H9 (cell line): ENCODE measurements around the gene PAH. TPM values are rescaled to one million over a fixed set of nuclear protein-coding genes. Genes with fewer than 3 reads are reported as not detected.

Source experiments
- DNase-seq: peaks from one replicate; pipeline ENCODE4 v3.0.0-alpha.2; 2017
- H2AFZ ChIP-seq: one replicate; pipeline ENCODE4 v1.6.1; 2013; ENCODE audit warnings: mild to moderate bottlenecking, low read length, control low read depth, moderate library complexity
- H2AK5ac ChIP-seq: 2 replicates; pipeline ENCODE4 v1.6.1; 2013; ENCODE audit warnings: low read length, control low read depth, mixed read lengths; ENCODE audit not compliant: insufficient read length
- H2BK120ac ChIP-seq: one replicate; pipeline ENCODE4 v1.6.1; 2013; ENCODE audit warnings: low read depth, mild to moderate bottlenecking, low read length, control low read depth, inconsistent platforms; ENCODE audit not compliant: poor library complexity, severe bottlenecking
- H2BK12ac ChIP-seq: 2 replicates; pipeline ENCODE4 v1.6.1; 2013; ENCODE audit warnings: low read length, control low read depth, mixed read lengths, low read depth; ENCODE audit not compliant: insufficient read length
- H2BK15ac ChIP-seq: 2 replicates; pipeline ENCODE4 v1.6.1; 2013; ENCODE audit warnings: low read depth, low read length, control low read depth
- H2BK20ac ChIP-seq: one replicate; pipeline ENCODE4 v1.6.1; 2013; ENCODE audit warnings: low read depth, mild to moderate bottlenecking, low read length, control low read depth, inconsistent platforms; ENCODE audit not compliant: poor library complexity, severe bottlenecking
- H2BK5ac ChIP-seq: 2 replicates; pipeline ENCODE4 v1.6.1; 2013; ENCODE audit warnings: low read length, control low read depth, mixed read lengths; ENCODE audit not compliant: insufficient read length
- H3K14ac ChIP-seq: 2 replicates; pipeline ENCODE4 v1.6.1; 2013; ENCODE audit warnings: low read length, control low read depth; ENCODE audit not compliant: insufficient read depth
- H3K18ac ChIP-seq: 2 replicates; pipeline ENCODE4 v1.6.1; 2013; ENCODE audit warnings: low read depth, mild to moderate bottlenecking, mixed read lengths, low read length, control low read depth; ENCODE audit not compliant: insufficient read length
- H3K23ac ChIP-seq: 2 replicates; pipeline ENCODE4 v1.6.1; 2013; ENCODE audit warnings: low read length, control low read depth, mixed read lengths, low read depth; ENCODE audit not compliant: insufficient read length
- H3K23me2 ChIP-seq: 2 replicates; pipeline ENCODE4 v1.6.1; 2013; ENCODE audit warnings: low read depth, mild to moderate bottlenecking, mixed read lengths, low read length, control low read depth; ENCODE audit not compliant: insufficient read length, poor library complexity, severe bottlenecking
- H3K27ac ChIP-seq: 2 replicates; pipeline ENCODE4 v1.5.1; 2013; ENCODE audit warnings: low read length, control low read depth, mixed read lengths, low read depth; ENCODE audit not compliant: insufficient read length
- H3K27me3 ChIP-seq: 2 replicates; pipeline ENCODE4 v1.6.1; 2013; ENCODE audit warnings: low read length, control low read depth, inconsistent platforms; ENCODE audit not compliant: insufficient read depth
- H3K4ac ChIP-seq: 2 replicates; pipeline ENCODE4 v1.6.1; 2013; ENCODE audit warnings: low read depth, mild to moderate bottlenecking, control low read depth, inconsistent platforms, low read length, moderate library complexity
- H3K4me1 ChIP-seq: 2 replicates; pipeline ENCODE4 v1.6.1; 2013; ENCODE audit warnings: low read length, control low read depth, inconsistent platforms; ENCODE audit not compliant: insufficient read depth
- H3K4me2 ChIP-seq: 2 replicates; pipeline ENCODE4 v1.6.1; 2013; ENCODE audit warnings: low read length, control low read depth, mixed read lengths; ENCODE audit not compliant: insufficient read length, insufficient read depth
- H3K56ac ChIP-seq: 2 replicates; pipeline ENCODE4 v1.6.1; 2013; ENCODE audit warnings: low read depth, mild to moderate bottlenecking, mixed read lengths, low read length, control low read depth; ENCODE audit not compliant: insufficient read length
- H3K79me1 ChIP-seq: 2 replicates; pipeline ENCODE4 v1.6.1; 2013; ENCODE audit warnings: low read depth, mild to moderate bottlenecking, moderate library complexity, low read length, control low read depth, inconsistent platforms; ENCODE audit not compliant: insufficient read depth, poor library complexity, severe bottlenecking
- H3K79me2 ChIP-seq: 2 replicates; pipeline ENCODE4 v1.6.1; 2013; ENCODE audit warnings: low read length, control low read depth, inconsistent platforms; ENCODE audit not compliant: insufficient read depth
- H3K9ac ChIP-seq: 2 replicates; pipeline ENCODE4 v1.6.1; 2013; ENCODE audit warnings: low read length, control low read depth, mixed read lengths; ENCODE audit not compliant: insufficient read length; ENCODE audit errors: extremely low read depth
- H3K9me3 ChIP-seq: one replicate; pipeline ENCODE4 v1.6.1; 2013; ENCODE audit warnings: low read depth, low read length, inconsistent platforms; ENCODE audit not compliant: control insufficient read depth
- H3T11ph ChIP-seq: one replicate; pipeline ENCODE4 v1.6.1; 2013; ENCODE audit warnings: mild to moderate bottlenecking, low read length, control low read depth, inconsistent platforms
- H4K20me1 ChIP-seq: one replicate; pipeline ENCODE4 v1.6.1; 2013; ENCODE audit not compliant: control insufficient read depth, insufficient read length, insufficient read depth
- H4K5ac ChIP-seq: 2 replicates; pipeline ENCODE4 v1.6.1; 2013; ENCODE audit warnings: low read depth, mild to moderate bottlenecking, mixed read lengths, low read length, control low read depth; ENCODE audit not compliant: insufficient read length
- H4K8ac ChIP-seq: replicated peaks from 2 replicates; pipeline ENCODE4 v1.6.1; 2013; ENCODE audit warnings: low read length, control low read depth, mixed read lengths, low read depth; ENCODE audit not compliant: insufficient read length
- H4K91ac ChIP-seq: 2 replicates; pipeline ENCODE4 v1.6.1; 2013; ENCODE audit warnings: low read depth, mild to moderate bottlenecking, moderate library complexity, mixed read lengths, low read length, control low read depth; ENCODE audit not compliant: insufficient read length
- H3K27ac Mint-ChIP-seq, 3 experiments: 2 replicates in 2 of 3; 3 replicates in 1 of 3; pipeline ENCODE4 v1.8.0; 2020 to 2021; ENCODE audit warnings: mixed read lengths in 3 of 3, mild to moderate bottlenecking in 1 of 3, moderate library complexity in 1 of 3
- H3K27me3 Mint-ChIP-seq: 2 replicates; pipeline ENCODE4 v1.8.0; 2021; ENCODE audit warnings: low read depth, mild to moderate bottlenecking, moderate library complexity, mixed read lengths
- H3K36me3 Mint-ChIP-seq, 3 experiments: 2 replicates in 2 of 3; 3 replicates in 1 of 3; pipeline ENCODE4 v1.8.0; 2020 to 2021; ENCODE audit warnings: low read depth in 3 of 3, mixed read lengths in 3 of 3; ENCODE audit not compliant: insufficient read depth in 1 of 3
- H3K4me1 Mint-ChIP-seq, 2 experiments: 2 replicates each; pipeline ENCODE4 v1.8.0; 2020; ENCODE audit warnings: mixed read lengths in 2 of 2
- H3K4me3 Mint-ChIP-seq, 2 experiments: 2 replicates in 1 of 2; 3 replicates in 1 of 2; pipeline ENCODE4 v1.8.0; 2020 to 2021; ENCODE audit warnings: mild to moderate bottlenecking in 2 of 2, mixed read lengths in 2 of 2, moderate library complexity in 1 of 2
- H3K9me3 Mint-ChIP-seq, 2 experiments: 2 replicates in 1 of 2; 3 replicates in 1 of 2; pipeline ENCODE4 v1.8.0; 2020; ENCODE audit warnings: mild to moderate bottlenecking in 2 of 2, mixed read lengths in 2 of 2, moderate library complexity in 1 of 2
- CTCF ChIP-seq: fragments of 200-600 bp; sonication (generic); conservative IDR thresholded peaks from 3 replicates; pipeline ENCODE4 v1.8.0; 2021; ENCODE audit warnings: antibody characterized with exemption, mild to moderate bottlenecking
- WGBS: extraction: QIAGEN DNeasy Blood & Tissue Kit; methylation state at CpG from one replicate; pipeline ENCODE4 v1.1.7; 2013; ENCODE audit warnings: missing lambda C conversion rate, low lambda C conversion rate, mixed read lengths; ENCODE audit not compliant: insufficient read length; ENCODE audit errors: extremely low coverage; 5-methylcytosine and 5-hydroxymethylcytosine counted together
- total RNA-seq: library from RNA; stranded (reverse); gene quantifications from 2 replicates; pipeline ENCODE4 v1.2.1, GENCODE V29; 2021

PAH gene
- total RNA-seq, 1 experiment from 2014 or later: 6.1 TPM

DNA sequence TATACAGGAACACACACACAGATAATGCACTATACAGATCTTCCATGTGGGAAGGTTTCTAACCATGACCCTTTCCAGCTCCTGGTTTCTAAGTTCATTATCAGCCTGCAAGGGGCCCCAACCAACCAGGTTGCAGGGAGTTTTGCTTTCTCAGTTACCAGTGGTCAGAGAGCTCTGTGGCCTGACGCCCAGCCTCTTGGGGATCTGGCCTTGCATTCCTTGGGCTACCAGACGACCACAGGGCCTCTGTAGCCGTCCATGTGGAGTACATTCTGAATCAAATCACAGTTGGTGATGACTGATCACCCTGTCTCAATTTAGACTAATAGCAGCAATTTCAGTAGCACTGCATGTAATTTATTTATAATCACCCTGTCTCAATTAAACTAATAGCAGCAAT is 47.5 kb downstream of the PAH start:
- no peaks in the 10 kb centered on the region for H4K20me1 ChIP-seq

More for the DNA sequence above, 47.5 kb downstream of the PAH start:
- Histone ChIP-seq H2BK5ac (no peak overlapping the region), H2BK15ac (no peak overlapping the region), H3K27me3 (no peaks in the 10 kb centered on the region), H4K5ac (no peak overlapping the region), H2BK120ac (no peak overlapping the region), H2BK12ac (no peak overlapping the region), H3K56ac (no peak overlapping the region), H3K79me1 (no peaks in the 10 kb centered on the region), H3K9ac (no peak overlapping the region), H2AK5ac (no peak overlapping the region), H3K27ac (no peak overlapping the region), H3K23me2 (no peaks in the 10 kb centered on the region), H4K8ac (no peak overlapping the region), H3K18ac (no peak overlapping the region), H2AFZ (no peak overlapping the region), H3K4ac (no peak overlapping the region), H3K4me1 (no peaks in the 10 kb centered on the region), H4K91ac (no peak overlapping the region), H3K4me2 (no peak overlapping the region), H3K79me2 (no peaks in the 10 kb centered on the region), H3K9me3 (no peaks in the 10 kb centered on the region), H3T11ph (no peak overlapping the region), H3K14ac (no peak overlapping the region), H3K23ac (no peak overlapping the region), H2BK20ac (no peak overlapping the region)
- Mint-ChIP-seq H3K4me1 (no peaks in the 10 kb centered on the region), H3K27ac (no peak overlapping the region), H3K36me3 (no peaks in the 10 kb centered on the region), H3K9me3 (no peaks in the 10 kb centered on the region), H3K27me3 (no peaks in the 10 kb centered on the region), H3K4me3 (no peak overlapping the region)
- TF ChIP-seq CTCF: no peak
- no CpG with 5 or more reads among the region's 3 CpGs for WGBS
- no peak for DNase-seq
